ENCODE results near the gene SNX8.

DNA sequence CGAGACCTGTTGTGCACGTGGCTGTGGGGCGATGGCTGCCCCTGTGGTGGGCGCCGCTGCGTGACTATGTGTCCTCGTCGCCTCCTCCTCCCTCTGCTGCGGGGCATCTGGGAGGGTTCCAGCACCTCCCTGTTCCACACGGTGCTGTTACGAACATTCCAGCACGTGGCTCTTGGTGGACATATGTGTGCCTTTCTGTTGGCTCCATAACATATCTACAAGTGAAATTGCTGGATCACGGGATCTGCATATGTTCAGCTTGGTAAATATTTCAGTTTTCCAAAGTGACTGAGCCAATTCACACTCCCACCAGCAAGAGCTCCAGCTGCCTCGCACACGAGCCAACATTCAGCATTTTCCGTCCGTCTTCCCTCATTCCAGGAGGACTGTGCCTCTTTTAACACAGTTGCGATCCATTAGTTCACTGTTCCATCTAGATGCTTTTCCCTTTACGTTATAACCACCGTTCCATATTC lies 25.1 kb downstream of the SNX8 start:
- TF ChIP-seq, protein P1, sequence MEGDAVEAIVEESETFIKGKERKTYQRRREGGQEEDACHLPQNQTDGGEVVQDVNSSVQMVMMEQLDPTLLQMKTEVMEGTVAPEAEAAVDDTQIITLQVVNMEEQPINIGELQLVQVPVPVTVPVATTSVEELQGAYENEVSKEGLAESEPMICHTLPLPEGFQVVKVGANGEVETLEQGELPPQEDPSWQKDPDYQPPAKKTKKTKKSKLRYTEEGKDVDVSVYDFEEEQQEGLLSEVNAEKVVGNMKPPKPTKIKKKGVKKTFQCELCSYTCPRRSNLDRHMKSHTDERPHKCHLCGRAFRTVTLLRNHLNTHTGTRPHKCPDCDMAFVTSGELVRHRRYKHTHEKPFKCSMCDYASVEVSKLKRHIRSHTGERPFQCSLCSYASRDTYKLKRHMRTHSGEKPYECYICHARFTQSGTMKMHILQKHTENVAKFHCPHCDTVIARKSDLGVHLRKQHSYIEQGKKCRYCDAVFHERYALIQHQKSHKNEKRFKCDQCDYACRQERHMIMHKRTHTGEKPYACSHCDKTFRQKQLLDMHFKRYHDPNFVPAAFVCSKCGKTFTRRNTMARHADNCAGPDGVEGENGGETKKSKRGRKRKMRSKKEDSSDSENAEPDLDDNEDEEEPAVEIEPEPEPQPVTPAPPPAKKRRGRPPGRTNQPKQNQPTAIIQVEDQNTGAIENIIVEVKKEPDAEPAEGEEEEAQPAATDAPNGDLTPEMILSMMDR (IDR thresholded peaks at IDR 0.05; ENCODE audit: control extremely low read depth in 1 of 3, insufficient read depth in 1 of 3, low read depth in 1 of 3, low read length in 3 of 3), result no peak
- TF ChIP-seq POLR2A (IDR thresholded peaks at IDR 0.05; ENCODE audit: control extremely low read depth in 1 of 2, low read depth in 2 of 2, low read length in 2 of 2), result no peak
- TF ChIP-seq JUND (IDR thresholded peaks at IDR 0.05; ENCODE audit: low read length), result no peak
- no peak for TF ChIP-seq GABPA (IDR thresholded peaks at IDR 0.05; ENCODE audit: borderline replicate concordance, insufficient read depth, low read length)
- TF ChIP-seq EP300 (IDR thresholded peaks at IDR 0.05; ENCODE audit: borderline replicate concordance in 1 of 2, low read depth in 2 of 2, low read length in 2 of 2), result no peak
- no peak for TF ChIP-seq NRF1 (IDR thresholded peaks at IDR 0.05; ENCODE audit: low read depth, low read length)
- no peak for TF ChIP-seq JUN (IDR thresholded peaks at IDR 0.05; ENCODE audit: low read depth, low read length)
- no peak for TF ChIP-seq SIN3A (conservative IDR thresholded peaks at IDR 0.05 in 1 of 2, IDR thresholded peaks at IDR 0.05 in 1 of 2; ENCODE audit: low read depth in 1 of 2, low read length in 2 of 2)
- TF ChIP-seq POLR2AphosphoS5 (IDR thresholded peaks at IDR 0.05; ENCODE audit: low read depth, low read length), result no peak
- no peak for TF ChIP-seq RNF2 (IDR thresholded peaks at IDR 0.05; ENCODE audit: borderline replicate concordance, low read depth, low read length, missing control alignments, poor library complexity, severe bottlenecking)
- no peak for TF ChIP-seq TAF1 (IDR thresholded peaks at IDR 0.05; ENCODE audit: low read depth, low read length)
- no peak for TF ChIP-seq PHF8 (conservative IDR thresholded peaks at IDR 0.05; ENCODE audit: low read depth, low read length)
